Endothelial cell of hepatic sinusoid (primary cell): ENCODE results near the gene LRRC36.
"Not testable (repeated sequence)": the region's sequence is repeated elsewhere in the genome, so short reads cannot be mapped to it uniquely, and the experiment has no call there.

Source experiments
- in situ Hi-C: cut with HindIII; loops from 2 replicates; pipeline ENCODE4 v1.10.0; 2017; ENCODE audit warnings: low sequenced_read_pairs

Gene LRRC36

DNA sequence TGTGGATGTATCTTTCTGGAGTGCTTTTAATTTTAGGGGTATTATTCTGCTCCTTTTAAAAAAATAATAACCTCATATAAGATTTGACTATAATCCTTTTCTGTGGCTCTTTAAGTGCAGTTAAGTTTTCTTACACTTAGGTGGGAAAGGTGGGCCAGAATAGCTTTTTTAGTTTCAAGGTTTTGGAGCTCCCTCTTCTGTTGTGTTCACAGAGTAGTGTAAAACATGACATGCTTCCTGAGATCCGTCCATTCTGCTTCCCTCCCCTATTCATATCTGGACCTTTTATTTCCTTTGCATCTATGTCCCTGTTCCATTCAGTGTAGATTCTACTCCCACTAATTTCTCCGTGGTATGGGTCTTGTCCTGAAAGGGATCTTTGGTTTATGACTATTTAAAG lies 12.8 kb downstream of the LRRC36 start:
- in situ Hi-C loops = no loop called here

DNA sequence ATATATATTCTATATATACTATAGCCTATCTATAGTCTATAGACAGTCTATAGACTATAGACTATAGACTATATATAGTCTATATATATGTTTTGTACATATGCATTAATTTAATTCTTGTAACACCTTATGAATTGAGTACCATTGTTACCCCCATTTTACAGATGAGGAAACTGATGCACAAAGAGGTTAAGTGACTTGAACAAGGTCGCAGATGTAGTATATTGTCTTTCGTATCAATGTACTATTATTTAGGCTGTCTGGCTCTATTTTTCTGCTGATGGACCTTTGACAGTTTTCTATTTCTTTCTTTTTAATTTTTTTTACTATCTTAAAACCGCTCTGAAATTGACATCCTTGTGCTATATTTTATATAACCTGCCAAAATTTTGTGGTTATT lies 14.6 kb downstream of the LRRC36 start:
- in situ Hi-C loops = no loop called here

GRCh38 chr16:67342616-67343015 lies 16.0 kb downstream of the LRRC36 start:
- in situ Hi-C loops = no loop called here

GRCh38 chr16:67345401-67345800 lies 18.8 kb downstream of the LRRC36 start:
- in situ Hi-C loops = no loop called here

GRCh38 chr16:67346341-67346740 lies 19.7 kb downstream of the LRRC36 start:
- in situ Hi-C loops = no loop called here

DNA sequence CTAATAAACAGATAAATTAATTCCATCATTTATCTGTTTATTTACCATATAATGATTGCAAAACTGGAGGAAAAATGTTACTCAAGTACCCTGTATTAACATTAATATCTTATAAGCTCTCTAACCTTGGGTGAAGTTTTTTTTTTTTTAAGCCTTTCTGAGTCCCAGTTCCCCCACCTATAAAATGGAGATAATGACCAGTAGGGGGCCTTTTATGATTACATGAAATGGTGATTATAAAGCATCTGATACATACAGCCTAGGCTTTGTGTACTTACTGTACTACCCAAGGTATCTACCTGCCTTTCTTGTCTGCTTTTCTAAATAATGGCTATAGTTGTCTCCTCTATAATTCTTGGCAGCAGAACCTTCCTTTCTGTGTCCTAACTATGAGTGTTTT lies 22.6 kb downstream of the LRRC36 start:
- in situ Hi-C loops = no loop called here

DNA sequence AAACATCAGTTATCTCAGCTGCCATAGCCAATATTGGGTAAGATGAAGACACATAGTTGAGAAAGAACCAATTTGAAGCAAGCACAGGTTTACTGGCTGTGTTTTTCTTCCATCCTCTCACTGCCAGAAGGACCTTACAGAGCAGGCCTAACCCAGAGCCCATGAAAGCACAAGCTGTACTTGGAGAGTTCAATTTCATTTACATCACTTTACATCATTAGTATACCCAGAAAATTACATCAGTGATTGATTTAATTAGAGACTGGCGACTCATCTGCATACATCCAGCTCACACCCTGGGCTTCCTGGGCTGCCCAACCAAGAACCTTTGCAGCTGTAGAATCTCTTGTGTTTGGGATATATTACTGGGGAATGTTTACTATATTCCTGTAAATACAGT lies 23.7 kb downstream of the LRRC36 start:
- in situ Hi-C loops = loop anchor here (5.0 kb wide), 1 partner anchor 97 kb away; no protein-coding TSS in a partner anchor

DNA sequence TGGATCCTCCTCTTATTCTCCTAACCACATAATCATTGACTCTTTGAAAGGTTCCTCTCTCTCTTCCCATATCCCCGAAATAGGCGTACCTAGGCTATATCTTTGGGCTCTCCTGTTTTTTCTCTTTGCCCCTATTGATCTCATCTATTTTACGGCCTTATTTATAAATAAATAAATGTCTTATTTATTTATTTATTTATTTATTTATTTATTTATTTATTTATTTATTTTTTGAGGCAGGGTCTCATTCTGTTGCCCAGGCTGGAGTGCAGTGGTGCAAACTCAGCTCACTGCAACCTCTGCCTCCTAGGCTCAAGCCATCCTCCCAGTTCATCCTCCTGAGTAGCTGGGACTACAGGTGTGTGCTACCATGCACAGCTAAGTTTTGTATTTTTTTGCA lies 25.8 kb downstream of the LRRC36 start:
- in situ Hi-C loops = loop anchor here (5.0 kb wide), 1 partner anchor 95 kb away; no protein-coding TSS in a partner anchor

- in situ Hi-C loops = no loop called here
Measured at GRCh38 chr16:67356396-67356795, 29.8 kb downstream of the LRRC36 start.

DNA sequence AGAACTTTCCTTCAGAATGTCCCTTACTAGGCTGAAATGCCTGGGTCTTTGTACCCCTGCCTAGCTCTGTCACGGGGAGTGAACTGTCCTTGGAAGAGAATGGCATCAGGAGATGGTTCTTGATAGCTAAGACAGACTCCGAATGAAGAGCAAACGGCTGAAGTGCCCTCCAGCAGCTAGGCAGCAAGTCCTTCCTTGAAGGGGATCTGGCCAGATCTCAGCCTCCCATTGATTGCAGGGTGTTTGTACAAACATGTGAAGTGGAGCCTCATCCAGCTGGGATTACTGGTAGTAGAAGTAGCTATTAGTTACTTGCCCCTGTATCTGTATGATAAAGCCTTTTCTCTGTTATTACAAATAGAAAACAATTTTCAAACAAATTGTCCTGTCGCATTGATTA lies 30.9 kb downstream of the LRRC36 start:
- in situ Hi-C loops = no loop called here

GRCh38 chr16:67359540-67360269 lies 33.1 kb downstream of the LRRC36 start:
- in situ Hi-C loops = not testable (repeated sequence)

DNA sequence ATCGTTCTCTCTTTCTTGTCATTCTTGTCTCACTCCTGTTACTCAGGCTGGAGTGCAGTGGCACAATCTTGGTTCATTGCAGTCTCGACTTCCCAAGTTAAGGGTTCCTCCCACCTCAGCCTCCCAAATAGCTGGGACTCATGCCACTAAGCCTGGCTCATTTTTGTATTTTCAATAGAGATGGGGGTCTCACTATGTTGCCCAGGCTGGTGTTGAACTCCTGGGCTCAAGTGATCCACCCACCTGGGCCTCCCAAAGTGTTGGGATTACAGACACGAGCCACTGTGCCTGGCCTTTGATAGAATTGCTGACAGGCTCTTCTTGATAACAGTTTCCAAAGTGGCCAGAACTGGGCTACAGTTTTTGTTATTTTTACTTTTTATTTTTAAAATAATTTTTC lies 34.4 kb downstream of the LRRC36 start:
- in situ Hi-C loops = no loop called here

DNA sequence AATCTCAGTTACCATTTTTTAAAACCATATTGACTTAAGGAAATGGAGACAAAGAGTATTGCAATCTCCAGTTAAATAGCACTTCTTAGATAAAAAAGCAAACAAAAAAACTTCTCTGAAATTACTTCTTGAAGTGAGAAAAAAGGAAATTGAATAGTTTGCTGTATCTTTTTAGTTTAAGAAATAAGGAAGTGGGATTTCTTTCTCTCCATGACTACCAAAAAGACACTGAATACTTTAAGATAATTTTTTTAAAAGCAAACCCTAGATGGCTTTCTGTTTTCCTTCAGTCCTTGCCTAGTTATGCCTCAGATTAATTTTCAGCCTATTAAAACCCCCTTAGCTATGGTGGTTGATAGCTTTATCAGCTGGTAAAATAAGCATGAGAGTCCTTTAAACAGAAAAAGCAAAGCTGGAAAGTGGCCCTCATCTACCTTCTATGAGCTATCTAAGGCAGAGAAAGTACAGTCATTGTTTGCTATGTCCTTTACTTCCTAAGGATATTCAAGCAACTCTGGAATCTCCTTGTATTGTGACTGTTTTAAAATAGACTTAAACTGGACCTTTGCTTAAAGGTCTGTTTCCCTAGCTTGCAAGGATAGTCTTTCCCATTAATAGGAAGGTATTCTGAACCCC lies 38.1 kb downstream of the LRRC36 start:
- in situ Hi-C loops = no loop called here

GRCh38 chr16:67370661-67371060 lies 44.0 kb downstream of the LRRC36 start:
- in situ Hi-C loops = no loop called here

GRCh38 chr16:67372664-67373063 lies 46.0 kb downstream of the LRRC36 start:
- in situ Hi-C loops = no loop called here

DNA sequence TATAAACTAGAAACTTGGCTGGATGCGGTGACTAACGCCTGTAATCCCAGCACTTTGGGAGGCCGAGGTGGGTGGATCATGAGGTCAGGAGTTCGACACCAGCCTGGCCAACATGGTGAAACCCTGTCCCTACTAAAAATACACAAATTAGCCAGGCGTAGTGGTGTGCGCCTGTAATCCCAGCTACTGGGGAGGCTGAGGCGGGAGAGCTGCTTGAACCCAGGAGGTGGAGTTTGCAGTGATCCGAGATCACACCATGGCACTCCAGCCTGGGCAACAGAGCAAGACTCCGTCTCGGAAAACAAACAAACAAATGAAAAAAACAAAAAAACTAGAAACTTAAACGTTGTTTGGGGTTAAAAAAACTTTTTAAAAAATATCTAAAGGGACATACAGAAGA lies 49.4 kb downstream of the LRRC36 start:
- in situ Hi-C loops = not testable (repeated sequence)

DNA sequence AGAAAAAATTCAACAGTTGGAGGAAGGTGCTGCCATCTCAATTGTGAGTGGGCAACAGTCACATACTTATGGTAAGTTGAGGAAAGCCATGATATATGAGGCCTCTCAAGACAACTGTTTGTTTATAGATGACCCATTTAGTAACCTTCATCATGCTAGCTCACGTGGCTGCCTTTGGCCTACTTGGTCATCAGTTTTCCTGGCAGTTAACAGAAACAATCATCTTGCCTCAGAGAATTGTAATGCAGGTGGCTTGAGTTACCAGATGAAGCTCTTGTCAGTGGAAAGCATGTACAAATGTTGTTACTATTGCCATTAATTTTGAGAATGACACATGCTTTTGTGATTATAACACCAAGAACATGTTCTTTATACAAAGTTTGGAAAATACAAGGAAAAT lies 52.0 kb downstream of the LRRC36 start:
- in situ Hi-C loops = no loop called here

- in situ Hi-C loops = loop anchor here (5.0 to 10.0 kb wide), 2 partner anchors 56 to 448 kb away; partner anchors contain the start of genes CES2, CIAO2B, KCTD19 and LRRC36
Measured at GRCh38 chr16:67383284-67383683, 56.7 kb downstream of the LRRC36 start.

- in situ Hi-C loops = loop anchor here (5.0 to 10.0 kb wide), 2 partner anchors 58 to 450 kb away; partner anchors contain the start of genes CES2, CIAO2B, KCTD19 and LRRC36
Measured at GRCh38 chr16:67384778-67385510, 58.3 kb downstream of the LRRC36 start.

DNA sequence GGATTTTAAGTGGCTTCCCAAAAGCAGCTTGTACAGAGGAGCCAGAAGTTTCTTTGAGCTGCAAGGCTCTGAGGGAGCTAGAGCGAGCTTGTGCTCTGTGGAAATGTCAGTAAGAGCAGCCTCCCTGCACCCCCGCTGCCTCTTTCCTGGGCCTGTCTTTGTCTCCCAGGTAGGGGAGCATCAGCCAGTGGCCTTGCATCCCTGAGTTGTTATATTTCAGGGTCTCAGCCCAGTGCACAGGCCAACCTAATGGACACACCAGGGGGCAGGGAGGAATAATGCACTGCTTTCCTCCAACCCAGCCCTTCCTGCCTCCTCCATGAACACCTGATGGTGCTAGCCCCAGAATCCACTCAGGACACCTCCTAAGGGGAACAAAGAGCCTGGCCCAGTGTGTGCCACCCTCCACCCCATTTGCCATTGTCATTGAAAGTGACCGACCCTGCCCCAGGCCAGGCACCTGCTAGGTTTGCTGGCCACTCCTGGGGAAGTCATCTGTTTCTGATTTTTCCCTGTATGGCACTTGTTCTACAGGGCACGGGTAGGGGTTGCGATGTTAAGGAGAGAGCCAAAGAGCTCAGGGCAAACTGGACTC lies 60.3 kb downstream of the LRRC36 start:
- in situ Hi-C loops = loop anchor here (10.0 kb wide), 1 partner anchor 452 kb away; the partner anchor contains the start of genes CES2 and CIAO2B

DNA sequence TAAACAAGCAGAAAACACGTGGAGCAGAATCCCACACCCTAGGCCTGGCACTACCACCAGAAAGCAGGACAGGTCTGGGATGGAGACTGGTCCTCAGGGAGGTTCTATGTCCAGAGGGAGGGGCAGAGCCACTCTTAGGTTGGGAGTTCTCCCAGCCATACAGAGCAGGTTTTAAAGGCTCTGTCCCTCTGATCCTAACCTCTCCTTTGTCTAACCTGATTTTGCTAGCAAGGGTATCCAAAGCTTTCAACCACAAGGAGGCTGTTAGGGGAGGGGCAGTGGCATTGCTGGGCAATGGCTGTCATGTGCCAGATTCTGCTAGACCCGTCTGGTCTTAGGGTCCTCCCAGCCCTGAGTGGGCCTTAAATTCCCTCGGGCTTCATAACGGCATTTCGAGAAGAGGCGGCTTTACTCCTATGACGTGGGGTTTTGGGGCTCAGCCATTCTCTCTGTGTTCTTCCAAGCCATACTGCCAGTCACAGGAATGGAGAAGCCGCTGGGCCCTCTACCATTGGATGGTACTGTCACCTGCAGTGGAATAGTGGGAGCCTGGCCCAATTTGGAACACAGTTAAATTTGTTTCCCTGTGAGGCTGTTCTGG lies 61.0 kb downstream of the LRRC36 start:
- in situ Hi-C loops = loop anchor here (10.0 kb wide), 1 partner anchor 453 kb away; the partner anchor contains the start of genes CES2 and CIAO2B
